ENCODE measurements around the gene VPS25.

VPS25 gene

GRCh38 chr17:42774066-42774745 lies 957 bp downstream of the VPS25 start:
- Histone ChIP-seq H3K27ac (no peak overlapping the region), H3K4me3 (peak overlapping the region; percentile 87)
- no peak for DNase-seq (ENCODE audit: low spot score)
- TF ChIP-seq CTCF (IDR thresholded peaks at IDR 0.05): no peak

GRCh38 chr17:42775534-42776098 lies 2.4 kb downstream of the VPS25 start:
- Histone ChIP-seq H3K4me3 (no peak overlapping the region), H3K27ac (no peak overlapping the region)
- no peak for DNase-seq (ENCODE audit: low spot score)
- TF ChIP-seq CTCF (IDR thresholded peaks at IDR 0.05): no peak

GRCh38 chr17:42778570-42778969 lies 5.3 kb downstream of the VPS25 start:
- Histone ChIP-seq H3K27ac (no peak overlapping the region), H3K4me3 (no peak overlapping the region)
- no peak for DNase-seq (ENCODE audit: low spot score)
- TF ChIP-seq CTCF (IDR thresholded peaks at IDR 0.05): no peak

GRCh38 chr17:42779304-42779935 lies 6.2 kb downstream of the VPS25 start:
- Histone ChIP-seq H3K4me3 (no peak overlapping the region), H3K27ac (no peak overlapping the region)
- DNase-seq (ENCODE audit: low spot score): no peak
- TF ChIP-seq CTCF (IDR thresholded peaks at IDR 0.05): no peak

- peak within 1 kb of the TSS; percentile 66 for H3K4me3 ChIP-seq
- no peak for TF ChIP-seq CTCF (IDR thresholded peaks at IDR 0.05)
- DNase-seq (ENCODE audit: low spot score): no peak
- H3K27ac ChIP-seq: no peak within 1 kb of the TSS
Observed at GRCh38 chr17:42779936-42780850, 6.9 kb downstream of the VPS25 start, which contains the start of gene WNK4. Gene WNK4 (plus strand): TSS chr17:42780610. CDS start chr17:42780699, 89 bp downstream.

GRCh38 chr17:42780851-42781638 lies 7.8 kb downstream of the VPS25 start:
- Histone ChIP-seq H3K4me3 (peak overlapping the region; percentile 66), H3K27ac (no peak overlapping the region)
- no peak for DNase-seq (ENCODE audit: low spot score)
- TF ChIP-seq CTCF (IDR thresholded peaks at IDR 0.05): no peak
